Vagina (tissue), 2 donors: ENCODE data around the gene BEST3. TPM values are rescaled to one million over a fixed set of nuclear protein-coding genes. Genes with fewer than 3 reads are reported as not detected.

Experiments used
- DNase-seq, 2 donors: peaks; one replicate each; pipeline ENCODE4 v3.0.0-alpha.2; 2017; ENCODE audit errors: extremely low spot score in 2 of 2
- H3K27ac ChIP-seq: fragments of 200-600 bp; sonication (generic); one replicate; pipeline ENCODE4 v1.5.1; 2019
- H3K27me3 ChIP-seq: fragments of 200-600 bp; sonication (generic); one replicate; pipeline ENCODE4 v1.5.1; 2019
- H3K36me3 ChIP-seq, 2 donors: fragments of 200-600 bp; sonication (generic); one replicate each; pipeline ENCODE4 v1.5.1; 2017 to 2019
- H3K4me1 ChIP-seq: fragments of 200-600 bp; sonication (generic); one replicate; pipeline ENCODE4 v1.5.1; 2019
- H3K4me3 ChIP-seq, 2 donors: fragments of 200-600 bp; sonication (generic); 1 replicate in 1 of 2; 2 replicates in 1 of 2; pipeline ENCODE4 v1.5.1; 2016 to 2019
- H3K9me3 ChIP-seq: fragments of 200-600 bp; sonication (generic); one replicate; pipeline ENCODE4 v1.5.1; 2019
- POLR2A ChIP-seq, 2 donors: fragments of 450-650 bp; IDR thresholded peaks; one replicate each; pipeline ENCODE4 v1.6.1; 2017; ENCODE audit warnings: antibody characterized with exemption in 2 of 2, mild to moderate bottlenecking in 2 of 2, moderate library complexity in 2 of 2
- POLR2AphosphoS5 ChIP-seq, 2 donors: sonication (generic); formaldehyde crosslinking; IDR thresholded peaks; one replicate each; pipeline ENCODE4 v1.9.0; 2017; ENCODE audit warnings: antibody characterized with exemption in 2 of 2, mild to moderate bottlenecking in 2 of 2, low read depth in 1 of 2; ENCODE audit not compliant: insufficient read depth in 1 of 2
- intact Hi-C: fragments of 100-400 bp; cut with DNase I; formaldehyde crosslinking; loops from one replicate; pipeline ENCODE4 v1.15.1; 2023
- total RNA-seq: library from RNA; depleted of rRNA; stranded (reverse); fragments of >200 nt; gene quantifications from one replicate; pipeline ENCODE4 v1.2.3, GENCODE V29; 2016
- TF ChIP-seq, protein P1 (sequence below), 3 experiments: fragments of 450-650 bp in 2 of 3; fragments of 200-600 bp in 1 of 3; sonication (generic) in 1 of 3; IDR thresholded peaks; one replicate each; pipeline ENCODE4 v1.5.1; 2017 to 2019; ENCODE audit warnings: antibody characterized with exemption in 3 of 3, mild to moderate bottlenecking in 2 of 3, moderate library complexity in 2 of 3

The BEST3 gene
- total RNA-seq, 1 donor from 2014 or later = not detected

GRCh38 chr12:69714542-69714941 is 15.4 kb upstream of the BEST3 start:
- H3K9me3 ChIP-seq = no peaks in the 10 kb centered on the region
- TF ChIP-seq POLR2A (IDR thresholded peaks at IDR 0.05) (no peak), POLR2AphosphoS5 (IDR thresholded peaks at IDR 0.05; ENCODE audit: insufficient read depth in 1 of 2, low read depth in 1 of 2) (no peak)
- TF ChIP-seq, protein P1, sequence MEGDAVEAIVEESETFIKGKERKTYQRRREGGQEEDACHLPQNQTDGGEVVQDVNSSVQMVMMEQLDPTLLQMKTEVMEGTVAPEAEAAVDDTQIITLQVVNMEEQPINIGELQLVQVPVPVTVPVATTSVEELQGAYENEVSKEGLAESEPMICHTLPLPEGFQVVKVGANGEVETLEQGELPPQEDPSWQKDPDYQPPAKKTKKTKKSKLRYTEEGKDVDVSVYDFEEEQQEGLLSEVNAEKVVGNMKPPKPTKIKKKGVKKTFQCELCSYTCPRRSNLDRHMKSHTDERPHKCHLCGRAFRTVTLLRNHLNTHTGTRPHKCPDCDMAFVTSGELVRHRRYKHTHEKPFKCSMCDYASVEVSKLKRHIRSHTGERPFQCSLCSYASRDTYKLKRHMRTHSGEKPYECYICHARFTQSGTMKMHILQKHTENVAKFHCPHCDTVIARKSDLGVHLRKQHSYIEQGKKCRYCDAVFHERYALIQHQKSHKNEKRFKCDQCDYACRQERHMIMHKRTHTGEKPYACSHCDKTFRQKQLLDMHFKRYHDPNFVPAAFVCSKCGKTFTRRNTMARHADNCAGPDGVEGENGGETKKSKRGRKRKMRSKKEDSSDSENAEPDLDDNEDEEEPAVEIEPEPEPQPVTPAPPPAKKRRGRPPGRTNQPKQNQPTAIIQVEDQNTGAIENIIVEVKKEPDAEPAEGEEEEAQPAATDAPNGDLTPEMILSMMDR (IDR thresholded peaks at IDR 0.05) = no peak
- no peak overlapping the region for H3K4me3 ChIP-seq
- no peak for DNase-seq
- H3K4me1 ChIP-seq = no peaks in the 10 kb centered on the region
- H3K36me3 ChIP-seq = no peaks in the 10 kb centered on the region
- no peaks in the 10 kb centered on the region for H3K27me3 ChIP-seq
- no peak overlapping the region for H3K27ac ChIP-seq
- intact Hi-C loops = no loop called here

DNA sequence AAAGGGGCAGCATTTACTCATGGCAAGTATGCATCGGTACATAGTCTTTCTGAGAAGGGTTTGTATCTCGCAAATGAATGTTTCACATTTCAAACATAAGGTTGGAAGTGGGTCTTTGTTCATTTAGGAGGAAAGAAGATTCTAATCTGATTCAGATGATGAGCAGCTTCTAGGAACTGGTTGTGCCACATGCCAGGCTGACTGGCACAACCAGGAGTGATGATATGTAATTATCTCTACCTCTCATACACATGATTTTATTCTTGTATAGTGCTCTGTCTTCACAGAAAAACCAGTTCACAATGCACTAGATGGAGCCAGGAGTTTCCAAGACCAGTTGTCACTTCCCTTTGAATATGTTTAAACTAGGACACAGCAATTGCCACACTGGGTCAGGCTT is 13.7 kb upstream of the BEST3 start:
- H3K4me1 ChIP-seq = no peaks in the 10 kb centered on the region
- no peaks in the 10 kb centered on the region for H3K9me3 ChIP-seq
- H3K36me3 ChIP-seq = no peaks in the 10 kb centered on the region
- no peak overlapping the region for H3K4me3 ChIP-seq
- no peak overlapping the region for H3K27ac ChIP-seq
- intact Hi-C loops = no loop called here
- DNase-seq = no peak
- no peaks in the 10 kb centered on the region for H3K27me3 ChIP-seq
- no peak for TF ChIP-seq POLR2AphosphoS5 (IDR thresholded peaks at IDR 0.05; ENCODE audit: insufficient read depth in 1 of 2, low read depth in 1 of 2)

GRCh38 chr12:69708649-69709048 is 9.5 kb upstream of the BEST3 start:
- Histone ChIP-seq H3K4me1 (no peaks in the 10 kb centered on the region), H3K27me3 (no peaks in the 10 kb centered on the region), H3K36me3 (no peaks in the 10 kb centered on the region), H3K4me3 (no peak overlapping the region), H3K9me3 (no peaks in the 10 kb centered on the region), H3K27ac (no peak overlapping the region)
- intact Hi-C loops = no loop called here
- DNase-seq = no peak
- TF ChIP-seq POLR2A (IDR thresholded peaks at IDR 0.05) (no peak), POLR2AphosphoS5 (IDR thresholded peaks at IDR 0.05; ENCODE audit: insufficient read depth in 1 of 2, low read depth in 1 of 2) (no peak)
- TF ChIP-seq, protein P1 (IDR thresholded peaks at IDR 0.05) = no peak

DNA sequence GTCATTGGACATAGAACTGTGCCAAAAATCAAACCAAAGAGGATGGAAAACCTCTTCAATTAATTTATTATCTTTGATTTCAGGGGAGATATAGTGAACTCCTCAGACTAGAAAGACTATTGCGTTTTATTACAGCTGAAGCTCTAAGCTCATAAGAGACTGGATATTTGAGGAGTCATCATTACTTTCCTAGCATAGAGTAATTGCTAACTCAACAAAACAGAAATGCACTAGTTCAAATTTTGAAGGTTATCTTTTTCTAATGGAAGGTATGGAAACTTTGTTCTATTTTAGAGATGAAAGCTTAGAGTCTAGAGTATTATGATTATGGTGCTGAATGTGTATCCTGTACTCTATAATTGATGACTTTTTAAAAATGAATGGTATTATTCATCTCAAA is 5.3 kb upstream of the BEST3 start:
- TF ChIP-seq, protein P1 (IDR thresholded peaks at IDR 0.05) = no peak
- TF ChIP-seq POLR2A (IDR thresholded peaks at IDR 0.05) (no peak), POLR2AphosphoS5 (IDR thresholded peaks at IDR 0.05; ENCODE audit: insufficient read depth in 1 of 2, low read depth in 1 of 2) (no peak)
- Histone ChIP-seq H3K4me3 (no peak overlapping the region), H3K27ac (no peak overlapping the region), H3K4me1 (no peaks in the 10 kb centered on the region), H3K36me3 (no peaks in the 10 kb centered on the region), H3K9me3 (no peaks in the 10 kb centered on the region), H3K27me3 (no peaks in the 10 kb centered on the region)
- DNase-seq = no peak
- intact Hi-C loops = no loop called here

- DNase-seq = no peak
- no peaks in the 10 kb centered on the region for H3K9me3 ChIP-seq
- no peak overlapping the region for H3K4me3 ChIP-seq
- H3K36me3 ChIP-seq = no peaks in the 10 kb centered on the region
- H3K27me3 ChIP-seq = no peaks in the 10 kb centered on the region
- intact Hi-C loops = no loop called here
- TF ChIP-seq POLR2AphosphoS5 (IDR thresholded peaks at IDR 0.05; ENCODE audit: insufficient read depth in 1 of 2, low read depth in 1 of 2) (no peak), POLR2A (IDR thresholded peaks at IDR 0.05) (no peak)
- TF ChIP-seq, protein P1 (IDR thresholded peaks at IDR 0.05) = no peak
- H3K27ac ChIP-seq = no peak overlapping the region
- H3K4me1 ChIP-seq = no peaks in the 10 kb centered on the region
Measured at GRCh38 chr12:69703146-69703642, 4.1 kb upstream of the BEST3 start.
